Kidney (tissue), 14 donors: ENCODE measurements around the gene XKR7. TPM values are rescaled to one million over a fixed set of nuclear protein-coding genes. Genes with fewer than 3 reads are reported as not detected.

ENCODE experiments used
- DNase-seq, 5 donors: peaks; one replicate each; pipeline ENCODE4 v3.0.0-alpha.2; 2013 to 2020
- FAIRE-seq: peaks from 2 replicates; lab custom pipeline; 2012; peaks lifted over from hg19 to GRCh38; lab: Jason Lieb, UNC
- H3K27ac ChIP-seq, 2 donors: one replicate each; pipeline ENCODE4 v1.7.0; 2013; ENCODE audit warnings: low read depth in 2 of 2, low read length in 2 of 2, inconsistent platforms in 1 of 2
- H3K27me3 ChIP-seq: one replicate; pipeline ENCODE4 v1.7.1; 2013; ENCODE audit warnings: low read length, inconsistent platforms; ENCODE audit not compliant: control insufficient read depth, insufficient read depth
- H3K36me3 ChIP-seq, 3 donors: one replicate each; pipeline versions ENCODE4 v1.7.0 to v1.7.1; 2013; ENCODE audit warnings: low read length in 3 of 3, control low read depth in 1 of 3, inconsistent platforms in 1 of 3; ENCODE audit not compliant: insufficient read depth in 3 of 3, control insufficient read depth in 2 of 3
- H3K4me1 ChIP-seq, 3 donors: one replicate each; pipeline versions ENCODE4 v1.7.0 to v1.7.1; 2013; ENCODE audit warnings: low read length in 3 of 3, inconsistent platforms in 1 of 3, low read depth in 1 of 3; ENCODE audit not compliant: control insufficient read depth in 2 of 3, insufficient read depth in 2 of 3
- H3K4me3 ChIP-seq, 3 donors: one replicate each; pipeline versions ENCODE4 v1.7.0 to v1.8.1; 2013; ENCODE audit warnings: low read length in 3 of 3, control low read depth in 1 of 3, inconsistent platforms in 1 of 3
- H3K9ac ChIP-seq, 3 donors: one replicate each; pipeline versions ENCODE4 v1.7.0 to v1.7.1; 2013; ENCODE audit warnings: low read length in 3 of 3, control low read depth in 1 of 3, inconsistent platforms in 1 of 3
- H3K9me3 ChIP-seq, 3 donors: one replicate each; pipeline versions ENCODE4 v1.7.0 to v1.7.1; 2013; ENCODE audit warnings: low read length in 3 of 3, control low read depth in 1 of 3, inconsistent platforms in 1 of 3; ENCODE audit not compliant: control insufficient read depth in 2 of 3, insufficient read depth in 1 of 3
- intact Hi-C: fragments of 100-400 bp; cut with DNase I; formaldehyde crosslinking; loops from one replicate; pipeline ENCODE4 v1.11.1; 2022
- polyA plus RNA-seq: library from polyadenylated mRNA; stranded (reverse); fragments of 350-450 nt; fragmentation: Illumina TruSeq; extraction: RNeasy Lipid Tissue Mini Kit (QIAGEN cat#74804); gene quantifications from one replicate; pipeline ENCODE4 v1.2.3, GENCODE V29; 2014; ENCODE audit warnings: low read depth, low replicate concordance; ENCODE audit not compliant: insufficient read depth
- total RNA-seq: library from RNA; stranded (reverse); fragmentation: NEBNext Ultra II Directional; extraction: Animal tissue kit (Norgen Biotek cat#: 25700); gene quantifications from one replicate; pipeline ENCODE4 v1.2.1, GENCODE V29; 2021
- TF ChIP-seq, protein P1 (sequence below): IDR thresholded peaks from 3 replicates; pipeline ENCODE4 v1.5.1; 2012; ENCODE audit warnings: mild to moderate bottlenecking, moderate library complexity, borderline replicate concordance; ENCODE audit not compliant: insufficient read depth; ENCODE audit errors: extremely low read depth
- donor health status: control.
- donor health status: control.
- donor health status: control.
- donor health status: control.
- donor health status: control.
- donor health status: DM: yes; HTN: yes; CAD: no.
- donor health status: Normal renal cell carcinoma (clear cell type).

Gene XKR7
- total and polyA plus RNA-seq, 2 donors from 2014 or later, result 0.06 TPM; not detected in 1

DNA sequence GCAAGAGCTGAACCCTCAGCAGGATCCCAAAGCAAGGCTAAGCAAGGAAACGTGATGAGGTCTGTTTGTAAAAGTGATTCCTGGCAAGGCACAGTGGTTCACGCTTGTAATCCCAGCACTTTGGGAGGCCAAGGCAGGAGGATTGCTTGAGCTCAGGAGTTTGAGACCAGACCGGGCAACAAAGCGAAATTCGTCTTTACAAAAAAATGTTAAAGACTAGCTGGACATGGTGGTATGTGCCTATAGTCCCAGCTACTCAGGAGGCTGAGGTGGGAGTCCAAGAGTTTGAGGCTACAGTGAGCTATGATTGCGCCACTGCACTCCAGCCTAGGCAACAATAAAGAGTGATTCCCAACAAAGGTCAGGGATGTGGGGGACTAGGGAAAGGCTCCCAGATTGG lies 4.1 kb upstream of the XKR7 start:
- TF ChIP-seq, protein P1, sequence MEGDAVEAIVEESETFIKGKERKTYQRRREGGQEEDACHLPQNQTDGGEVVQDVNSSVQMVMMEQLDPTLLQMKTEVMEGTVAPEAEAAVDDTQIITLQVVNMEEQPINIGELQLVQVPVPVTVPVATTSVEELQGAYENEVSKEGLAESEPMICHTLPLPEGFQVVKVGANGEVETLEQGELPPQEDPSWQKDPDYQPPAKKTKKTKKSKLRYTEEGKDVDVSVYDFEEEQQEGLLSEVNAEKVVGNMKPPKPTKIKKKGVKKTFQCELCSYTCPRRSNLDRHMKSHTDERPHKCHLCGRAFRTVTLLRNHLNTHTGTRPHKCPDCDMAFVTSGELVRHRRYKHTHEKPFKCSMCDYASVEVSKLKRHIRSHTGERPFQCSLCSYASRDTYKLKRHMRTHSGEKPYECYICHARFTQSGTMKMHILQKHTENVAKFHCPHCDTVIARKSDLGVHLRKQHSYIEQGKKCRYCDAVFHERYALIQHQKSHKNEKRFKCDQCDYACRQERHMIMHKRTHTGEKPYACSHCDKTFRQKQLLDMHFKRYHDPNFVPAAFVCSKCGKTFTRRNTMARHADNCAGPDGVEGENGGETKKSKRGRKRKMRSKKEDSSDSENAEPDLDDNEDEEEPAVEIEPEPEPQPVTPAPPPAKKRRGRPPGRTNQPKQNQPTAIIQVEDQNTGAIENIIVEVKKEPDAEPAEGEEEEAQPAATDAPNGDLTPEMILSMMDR, result no peak
- peaks cover 0 to 2% (median 0%) of the 10 kb centered on the region in 3 donors for H3K4me1 ChIP-seq
- intact Hi-C loops, result no loop called here
- FAIRE-seq (no peak), DNase-seq (no peak)
- no peak overlapping the region for H3K27ac ChIP-seq
- H3K9ac ChIP-seq, result no peak overlapping the region
- H3K9me3 ChIP-seq, result no peaks in the 10 kb centered on the region
- H3K4me3 ChIP-seq, result no peak overlapping the region
- H3K27me3 ChIP-seq, result no peaks in the 10 kb centered on the region
- H3K36me3 ChIP-seq, result no peaks in the 10 kb centered on the region

DNA sequence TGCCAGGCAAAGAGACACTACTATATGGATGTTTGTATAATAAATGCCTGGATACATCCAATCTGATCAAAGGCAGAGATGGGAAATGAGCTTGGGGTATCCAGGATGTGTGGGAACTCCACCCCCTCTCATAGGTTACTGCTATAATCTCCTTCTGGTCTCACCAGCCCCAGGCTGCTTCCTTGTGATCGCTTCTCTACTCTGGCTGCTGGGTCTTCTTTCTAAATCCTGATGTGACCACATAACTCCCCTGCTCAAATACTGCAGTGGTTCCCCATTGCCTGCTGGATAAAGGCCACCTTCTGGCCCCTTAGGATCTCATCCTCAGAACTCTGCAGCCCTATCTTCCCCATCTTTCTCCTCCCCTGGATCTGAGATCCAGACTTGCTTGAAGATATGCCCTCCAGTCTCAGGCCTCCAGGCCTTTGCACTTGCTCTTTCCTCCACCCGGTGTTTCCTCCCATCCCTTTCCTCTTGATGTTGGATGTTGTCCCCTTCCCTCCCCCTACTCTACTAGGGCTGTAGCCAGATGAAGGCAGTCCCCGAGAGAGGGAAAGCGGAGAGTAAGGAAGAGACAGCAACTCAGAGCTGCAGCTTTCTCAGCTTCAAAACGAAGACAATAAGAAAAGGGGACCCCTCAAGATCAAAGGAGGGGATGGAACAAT lies 828 bp upstream of the XKR7 start:
- Histone ChIP-seq H3K4me1 (peaks cover 0 to 2% (median 0%) of the 10 kb centered on the region in 3 donors), H3K27ac (no peak overlapping the region), H3K9me3 (no peaks in the 10 kb centered on the region), H3K4me3 (no peak overlapping the region), H3K36me3 (no peaks in the 10 kb centered on the region), H3K9ac (no peak overlapping the region), H3K27me3 (no peaks in the 10 kb centered on the region)
- no peak for FAIRE-seq
- TF ChIP-seq, protein P1, result no peak
- no peak for DNase-seq
- intact Hi-C loops, result no loop called here

DNA sequence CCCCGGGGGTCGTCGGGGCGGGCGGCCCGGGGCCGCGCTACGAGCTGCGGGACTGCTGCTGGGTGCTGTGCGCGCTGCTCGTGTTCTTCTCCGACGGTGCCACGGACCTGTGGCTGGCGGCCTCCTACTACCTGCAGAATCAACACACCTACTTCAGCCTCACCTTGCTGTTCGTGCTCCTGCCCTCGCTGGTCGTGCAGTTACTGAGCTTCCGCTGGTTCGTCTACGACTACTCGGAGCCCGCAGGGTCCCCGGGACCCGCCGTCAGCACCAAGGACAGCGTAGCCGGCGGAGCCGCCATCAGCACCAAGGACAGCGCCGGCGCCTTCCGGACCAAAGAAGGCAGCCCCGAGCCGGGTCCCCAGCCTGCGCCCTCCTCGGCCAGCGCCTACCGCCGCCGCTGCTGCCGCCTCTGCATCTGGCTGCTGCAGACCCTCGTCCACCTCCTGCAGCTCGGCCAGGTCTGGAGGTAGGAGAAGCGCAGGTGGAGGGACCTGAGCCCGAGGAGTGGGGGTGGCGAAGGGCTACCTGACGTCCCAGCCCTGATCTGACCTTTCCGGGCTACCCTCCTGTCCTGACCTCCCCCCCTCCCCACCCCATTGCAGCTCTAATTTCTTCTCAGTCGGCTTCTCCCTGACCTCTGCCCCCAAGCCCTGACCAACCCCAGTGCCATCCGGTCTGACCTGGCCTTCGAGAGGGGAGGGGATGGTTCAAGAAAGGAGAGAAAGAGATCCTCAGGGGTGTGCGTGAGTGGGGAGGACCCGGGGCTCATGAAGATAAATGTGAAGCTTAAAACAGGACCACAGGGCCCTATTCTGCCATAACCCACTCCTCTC lies 558 bp downstream of the XKR7 start:
- intact Hi-C loops, result no loop called here
- Histone ChIP-seq H3K27me3 (no peaks in the 10 kb centered on the region), H3K9ac (no peak overlapping the region), H3K36me3 (no peaks in the 10 kb centered on the region), H3K27ac (no peak overlapping the region), H3K4me3 (peak overlapping the region in 1 of 3 donors; percentile 56), H3K9me3 (no peaks in the 10 kb centered on the region), H3K4me1 (peaks cover 0 to 2% (median 0%) of the 10 kb centered on the region in 3 donors)
- FAIRE-seq, result no peak
- TF ChIP-seq, protein P1, result no peak
- DNase-seq, result peak; percentile 92 to 94 (median 94)
